CD4-positive, alpha-beta T cell treated with Interleukin-10 for 1 hour (primary cell): ENCODE results near the gene WDR70.
"Not testable (repeated sequence)": the region's sequence is repeated elsewhere in the genome, so short reads cannot be mapped to it uniquely, and the experiment has no call there.

Experiments
- DNase-seq: peaks from one replicate; pipeline ENCODE4 v3.0.0-alpha.2; 2020

The WDR70 gene

GRCh38 chr5:37575541-37576489, 196.7 kb downstream of the WDR70 start:
- no peak for DNase-seq

GRCh38 chr5:37576552-37576951, 197.4 kb downstream of the WDR70 start:
- DNase-seq, result no peak

- DNase-seq, result no peak
Observed at GRCh38 chr5:37578176-37578575, 199.1 kb downstream of the WDR70 start.

DNA sequence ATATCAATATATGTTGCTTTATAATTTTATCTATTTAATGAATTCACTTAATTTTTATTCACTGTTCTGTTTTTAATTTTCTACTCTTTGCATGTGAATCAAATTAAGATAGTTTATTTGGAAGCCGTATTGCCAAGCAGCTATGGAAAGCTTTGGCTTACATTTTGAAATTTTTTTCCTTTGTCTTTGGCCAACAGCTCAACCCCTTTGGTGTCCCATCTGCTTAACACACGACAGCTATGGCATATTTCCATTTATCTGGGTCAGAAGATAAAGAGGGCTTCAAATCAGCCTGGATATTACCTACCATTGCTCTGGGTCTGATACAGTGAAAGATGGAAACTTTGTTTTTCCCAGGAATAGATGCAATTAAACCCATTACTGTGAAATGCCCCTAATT, 201.0 kb downstream of the WDR70 start:
- DNase-seq, result no peak

DNA sequence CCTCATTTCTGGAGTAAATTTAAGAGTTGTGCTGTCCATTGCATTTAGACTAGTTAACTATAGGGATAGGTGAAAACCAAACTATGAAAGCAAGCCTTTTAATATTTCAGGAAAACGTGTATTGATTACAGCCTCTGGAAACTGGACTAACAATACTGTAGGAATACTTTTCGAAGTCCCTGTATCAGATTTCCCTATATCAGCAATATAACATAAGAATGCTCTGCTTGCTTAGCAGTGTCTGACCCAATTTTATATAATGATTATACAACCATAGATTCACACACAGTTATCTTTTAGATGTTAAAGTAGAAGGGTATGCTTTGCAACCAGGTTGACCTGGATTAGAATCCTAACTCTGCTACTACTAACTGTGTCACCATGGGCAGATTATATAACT, 203.1 kb downstream of the WDR70 start:
- no peak for DNase-seq

DNA sequence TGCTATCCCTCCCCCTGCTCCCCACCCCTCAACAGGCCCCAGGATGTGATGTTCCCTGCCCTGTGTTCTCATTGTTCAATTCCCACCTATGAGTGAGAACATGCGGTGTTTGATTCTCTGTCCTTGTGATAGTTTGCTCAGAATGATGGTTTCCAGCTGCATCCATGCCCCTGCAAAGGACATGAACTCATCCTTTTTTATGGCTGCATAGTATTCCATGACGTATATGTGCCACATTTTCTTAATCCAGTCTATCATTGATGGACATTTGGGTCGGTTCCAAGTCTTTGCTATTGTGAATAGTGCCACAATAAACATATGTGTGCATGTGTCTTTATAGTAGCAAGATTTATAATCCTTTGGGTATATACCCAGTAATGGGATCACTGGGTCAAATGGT, 214.2 kb downstream of the WDR70 start:
- DNase-seq, result not testable (repeated sequence)

GRCh38 chr5:37594864-37595263, 215.7 kb downstream of the WDR70 start:
- not testable (repeated sequence) for DNase-seq

GRCh38 chr5:37598733-37599132, 219.6 kb downstream of the WDR70 start:
- no peak for DNase-seq

DNA sequence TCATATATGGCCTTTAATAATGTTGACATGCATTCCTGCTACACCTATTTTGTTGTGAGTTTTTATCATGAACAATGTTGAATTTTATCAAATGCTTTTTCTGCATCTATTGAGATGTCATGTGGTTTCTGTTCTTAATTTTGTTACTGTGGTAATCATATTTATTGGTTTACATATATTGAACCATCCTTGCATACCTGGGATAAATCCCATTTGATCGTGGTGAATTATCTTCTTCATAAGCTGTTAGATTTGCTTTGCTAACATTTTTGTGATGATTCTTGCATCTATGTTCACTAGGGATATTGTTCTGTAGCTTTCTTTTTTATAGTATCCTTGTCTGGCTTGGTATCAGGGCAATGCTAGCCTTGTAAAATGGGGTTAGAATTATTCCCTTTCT, 222.0 kb downstream of the WDR70 start:
- no peak for DNase-seq

- DNase-seq, result no peak
Observed at GRCh38 chr5:37603072-37603471, 224.0 kb downstream of the WDR70 start.

DNA sequence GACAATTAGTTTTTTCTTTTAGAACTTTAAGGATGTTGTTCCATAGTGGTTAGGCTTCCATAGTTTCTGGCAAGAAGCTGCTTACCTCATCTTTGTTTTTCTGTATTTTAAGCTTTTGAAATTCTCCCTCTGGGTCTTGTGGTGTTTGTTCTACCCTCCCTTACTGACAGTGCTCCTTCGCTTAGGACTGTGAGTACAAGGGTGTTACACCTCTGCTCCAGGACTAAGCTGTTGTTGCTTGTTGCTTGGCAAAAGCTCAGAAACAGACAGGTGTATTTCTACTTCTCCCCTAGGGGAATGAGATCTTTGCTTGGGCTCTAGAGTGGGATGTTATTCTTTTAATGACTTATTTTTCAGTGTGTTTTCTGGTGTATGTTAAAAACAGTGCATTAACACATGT, 225.2 kb downstream of the WDR70 start:
- DNase-seq, result no peak

GRCh38 chr5:37606148-37606547, 227.0 kb downstream of the WDR70 start:
- no peak for DNase-seq

DNA sequence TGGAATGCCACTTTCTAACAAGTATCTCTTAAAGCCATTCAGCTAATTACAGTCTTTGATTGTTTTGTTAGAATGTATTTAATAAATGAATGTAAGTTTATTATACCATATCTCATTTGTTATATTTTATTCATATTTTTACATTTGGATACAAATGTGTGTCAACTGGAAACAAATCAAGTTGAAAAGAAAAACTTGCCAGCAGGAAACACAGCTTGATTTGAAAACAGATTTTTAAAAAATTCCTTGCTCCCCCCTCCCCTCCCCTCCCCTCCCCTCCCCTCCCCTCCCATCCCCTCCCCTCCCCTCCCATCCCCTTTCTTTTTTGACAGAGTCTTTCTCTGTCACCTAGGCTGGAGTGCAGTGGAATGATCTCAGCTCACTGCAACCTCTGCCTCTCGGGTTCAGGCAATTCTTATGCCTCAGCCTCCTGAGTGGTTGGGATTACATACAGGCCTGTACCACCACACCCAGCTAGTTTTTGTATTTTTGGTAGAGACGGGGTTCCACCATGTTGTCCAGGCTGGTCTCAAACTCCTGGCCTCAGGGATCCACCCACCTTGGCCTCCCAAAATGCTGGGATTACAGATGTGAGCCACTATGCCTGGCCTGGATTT, 227.6 kb downstream of the WDR70 start:
- no peak for DNase-seq

DNA sequence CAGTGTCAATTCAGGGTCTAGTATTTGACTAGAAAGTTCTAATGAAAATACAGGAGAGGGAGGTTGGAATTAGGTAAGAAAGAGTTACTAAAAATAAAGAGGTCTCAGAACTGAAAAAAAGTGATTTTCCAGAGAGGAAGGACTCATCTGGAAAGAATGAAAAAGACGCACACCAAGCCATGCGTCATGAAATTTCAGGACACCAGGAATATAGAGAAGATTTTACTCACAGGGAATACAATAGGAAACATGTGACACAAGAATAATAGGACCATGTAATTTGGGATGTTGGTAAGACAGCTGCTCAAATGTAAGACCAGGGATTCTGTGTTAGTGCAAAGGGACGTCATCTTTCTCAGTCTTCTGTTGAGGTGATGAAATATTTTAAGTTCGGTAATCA, 236.1 kb downstream of the WDR70 start:
- no peak for DNase-seq

- no peak for DNase-seq
Observed at GRCh38 chr5:37619353-37619752, 240.2 kb downstream of the WDR70 start.

- DNase-seq, result not testable (repeated sequence)
Observed at GRCh38 chr5:37622354-37622753, 243.2 kb downstream of the WDR70 start.

DNA sequence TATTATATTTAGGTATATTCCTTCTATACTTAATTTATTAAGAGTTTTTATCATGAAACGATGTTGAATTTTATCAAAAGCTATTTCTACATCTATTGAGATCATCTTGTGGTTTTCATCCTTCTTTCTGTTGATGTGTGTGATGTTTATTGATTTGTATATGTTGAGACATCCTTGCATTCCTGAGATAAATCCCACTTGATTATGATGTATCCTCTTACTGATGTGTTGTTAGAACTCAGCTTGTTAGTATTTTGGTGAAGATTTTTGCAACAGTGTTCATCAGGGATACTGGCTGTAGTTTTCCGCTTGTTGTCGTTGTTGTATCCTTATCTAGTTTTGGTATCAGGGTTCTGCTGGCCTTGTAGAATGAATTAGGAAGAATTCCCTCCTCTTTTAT, 247.1 kb downstream of the WDR70 start:
- no peak for DNase-seq

GRCh38 chr5:37628876-37629275, 249.8 kb downstream of the WDR70 start:
- no peak for DNase-seq

DNA sequence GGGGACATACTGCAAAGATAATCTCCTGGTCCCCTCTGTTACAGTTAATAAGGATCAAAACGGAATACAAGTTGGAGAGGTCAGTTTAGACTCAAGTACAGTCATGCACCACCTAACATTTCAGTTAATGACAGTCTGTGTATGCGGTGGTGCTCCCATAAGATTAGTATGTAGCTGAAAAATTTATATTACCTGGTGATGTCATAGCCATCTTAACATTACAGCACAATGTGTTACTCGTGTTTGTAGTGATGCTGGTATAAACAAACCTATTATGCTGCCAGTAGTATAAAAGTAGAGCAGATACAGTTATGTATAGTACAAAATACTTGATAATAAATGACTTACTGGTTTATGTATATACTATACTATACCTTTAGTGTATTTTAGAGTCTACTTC, 252.8 kb downstream of the WDR70 start:
- no peak for DNase-seq

- no peak for DNase-seq
Observed at GRCh38 chr5:37637165-37637845, 258.2 kb downstream of the WDR70 start.

DNA sequence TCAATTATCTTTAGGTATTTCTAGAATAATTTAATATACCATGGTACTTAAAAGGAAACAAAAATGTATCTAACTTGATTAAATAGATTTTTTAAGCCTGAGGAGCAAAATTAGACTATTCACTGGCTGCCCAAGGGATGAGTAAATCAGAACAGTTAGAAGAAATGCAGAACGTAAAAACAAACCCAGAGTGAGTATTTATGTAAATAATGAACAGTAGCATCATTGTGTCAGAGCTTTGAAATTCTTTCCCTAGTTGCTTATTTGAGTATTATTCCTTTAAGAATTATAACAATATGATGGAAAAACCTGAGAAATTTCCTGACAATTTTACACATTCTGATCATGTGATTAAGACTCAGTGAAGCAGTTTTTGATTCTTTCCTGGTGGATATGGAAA, 259.8 kb downstream of the WDR70 start:
- no peak for DNase-seq

GRCh38 chr5:37640088-37640487, 261.0 kb downstream of the WDR70 start:
- DNase-seq, result no peak

DNA sequence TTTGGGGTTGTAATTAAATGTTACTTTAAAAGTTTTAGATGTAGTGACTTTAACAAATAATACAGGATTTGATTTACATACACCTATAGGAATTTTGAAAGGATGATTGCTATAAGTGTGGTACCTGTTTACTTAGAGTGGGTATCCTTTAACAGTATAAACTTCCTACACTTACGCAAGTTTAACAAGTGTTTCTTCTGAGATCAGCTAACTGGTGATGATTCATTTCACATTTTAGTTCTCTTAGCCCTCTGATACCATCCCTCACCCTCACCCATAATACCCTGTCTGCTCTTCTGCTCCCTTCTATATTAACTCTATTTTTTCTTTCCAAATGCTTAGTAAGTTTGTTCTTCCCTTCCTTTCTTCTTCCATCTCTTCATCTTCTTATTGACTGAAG, 262.8 kb downstream of the WDR70 start:
- no peak for DNase-seq

DNA sequence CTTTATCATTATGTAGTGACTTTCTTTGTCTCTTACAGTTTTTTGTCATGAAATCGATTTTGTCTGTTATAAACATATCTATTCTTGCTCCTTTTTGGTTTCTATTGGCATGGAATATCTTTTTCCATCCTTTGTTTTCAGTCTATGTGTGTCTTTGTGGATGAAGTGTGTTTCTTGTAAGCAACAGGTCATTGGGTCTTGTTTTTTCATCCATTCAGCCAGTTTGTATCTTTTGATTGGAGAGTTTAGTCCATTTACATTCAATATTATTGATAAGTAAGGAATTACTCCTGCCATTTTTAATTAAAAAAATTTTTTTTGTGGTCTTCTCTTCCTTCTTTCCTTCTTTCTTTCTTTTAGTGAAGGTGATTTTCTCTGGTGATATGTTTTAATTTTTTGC, 266.6 kb downstream of the WDR70 start:
- DNase-seq, result no peak
